ENCODE results near the gene DVL1. TPM values are rescaled to one million over a fixed set of nuclear protein-coding genes. Genes with fewer than 3 reads are reported as not detected.

The DVL1 gene
- total and polyA plus RNA-seq, 9 of the 15 experiments (the other 6 are each of a cell fraction or from before 2014, with no cell fraction given), result 0.62 to 135 (median 24.3) TPM

- TF ChIP-seq REST (IDR thresholded peaks at IDR 0.05; ENCODE audit: borderline replicate concordance) (0 out of 2 replicates have a peak, but pooled peaks have one; percentile 27), REST (CRISPR knock-in tag; IDR thresholded peaks at IDR 0.05; ENCODE audit: low read depth) (no peak), JUND (IDR thresholded peaks at IDR 0.05; ENCODE audit: borderline replicate concordance, low read depth, low read length) (no peak), JUND (tag; IDR thresholded peaks at IDR 0.05; ENCODE audit: borderline replicate concordance, low read depth, low read length) (peak; percentile 14; the same call in 1 of the 3 replicates), CXXC5 (CRISPR knock-in tag; IDR thresholded peaks at IDR 0.05) (peak; percentile 90), ZBTB40 (IDR thresholded peaks at IDR 0.05) (peak; percentile 30; the same call in 1 of the 2 replicates), ZBTB40 (CRISPR knock-in tag; IDR thresholded peaks at IDR 0.05) (no peak), CBX3 (IDR thresholded peaks at IDR 0.05; ENCODE audit: borderline replicate concordance in 1 of 2, low read length in 2 of 2) (no peak), VEZF1 (CRISPR knock-in tag; IDR thresholded peaks at IDR 0.05) (0 out of 2 replicates have a peak, but pooled peaks have one; percentile 11)
Observed at GRCh38 chr1:1390675-1391074, 41.5 kb upstream of the DVL1 start (continued).
